HepG2 (cell line): ENCODE measurements around the gene SQSTM1. TPM values are rescaled to one million over a fixed set of nuclear protein-coding genes. Genes with fewer than 3 reads are reported as not detected.

ENCODE experiments used
- ADNP ChIP-seq: sonication (generic); formaldehyde crosslinking; IDR thresholded peaks from 2 replicates; pipeline ENCODE4 v1.4.0; 2020; ENCODE audit warnings: missing genetic modification reagents
- DR1 ChIP-seq: sonication (generic); formaldehyde crosslinking; IDR thresholded peaks from 2 replicates; pipeline ENCODE4 v1.8.0; 2021; ENCODE audit warnings: mild to moderate bottlenecking, missing genetic modification reagents, inconsistent platforms
- HNRNPL ChIP-seq: fragments of 200-400 bp; formaldehyde crosslinking; IDR thresholded peaks from 2 replicates; pipeline ENCODE4 v1.6.1; 2017; ENCODE audit warnings: mild to moderate bottlenecking, low read depth, low read length
- IRX3 ChIP-seq: sonication (generic); formaldehyde crosslinking; IDR thresholded peaks from 2 replicates; pipeline ENCODE4 v1.8.1; 2023; ENCODE audit warnings: mild to moderate bottlenecking, low read depth, missing genetic modification reagents, borderline replicate concordance
- ISL2 ChIP-seq: sonication (generic); formaldehyde crosslinking; IDR thresholded peaks from 2 replicates; pipeline ENCODE4 v1.5.0; 2020; ENCODE audit warnings: missing genetic modification reagents
- KLF15 ChIP-seq: sonication (generic); formaldehyde crosslinking; IDR thresholded peaks from 2 replicates; pipeline ENCODE4 v1.8.1; 2023; ENCODE audit warnings: borderline replicate concordance, mild to moderate bottlenecking, inconsistent platforms, missing genetic modification reagents, mixed read lengths
- NFATC3 ChIP-seq: sonication (generic); formaldehyde crosslinking; IDR thresholded peaks from 2 replicates; pipeline ENCODE4 v1.5.1; 2020; ENCODE audit warnings: mild to moderate bottlenecking, missing genetic modification reagents
- NFKB2 ChIP-seq: sonication (generic); formaldehyde crosslinking; IDR thresholded peaks from 2 replicates; pipeline ENCODE4 v1.4.0; 2020; ENCODE audit warnings: missing genetic modification reagents, borderline replicate concordance
- RNF2 ChIP-seq: fragments of 450-650 bp; conservative IDR thresholded peaks from 2 replicates; pipeline ENCODE4 v1.6.1; 2016; ENCODE audit warnings: low read depth
- ZKSCAN8 ChIP-seq: IDR thresholded peaks from 2 replicates; pipeline ENCODE4 v1.6.1; 2016; ENCODE audit warnings: borderline replicate concordance, missing genetic modification reagents, missing compliant biosample characterization
- ZNF543 ChIP-seq: sonication (generic); formaldehyde crosslinking; IDR thresholded peaks from 2 replicates; pipeline ENCODE4 v1.4.0; 2020; ENCODE audit warnings: mild to moderate bottlenecking, missing genetic modification reagents
- ZNF547 ChIP-seq: sonication (generic); formaldehyde crosslinking; IDR thresholded peaks from 2 replicates; pipeline ENCODE4 v1.5.1; 2020; ENCODE audit warnings: mild to moderate bottlenecking, missing genetic modification reagents
- ZNF766 ChIP-seq: sonication (generic); formaldehyde crosslinking; IDR thresholded peaks from 2 replicates; pipeline ENCODE4 v1.5.0; 2020; ENCODE audit warnings: missing genetic modification reagents, borderline replicate concordance
- polyA plus RNA-seq, 8 experiments: library from polyadenylated mRNA; depleted of rRNA in 3 of 8; stranded (reverse) in 7 of 8; unstranded in 1 of 8; fragments of >200 nt; fragmentation: Illumina TruSeq in 4 of 8; extraction: Trizol in 4 of 8; gene quantifications; 2 replicates each; pipeline versions ENCODE4 v1.2.1 to v1.2.3, GENCODE V29; 2011 to 2016; ENCODE audit warnings: low read depth in 4 of 8, missing spikeins in 1 of 8, mixed read lengths in 1 of 8; ENCODE audit not compliant: insufficient read depth in 1 of 8
- total RNA-seq, 5 experiments: library from RNA; depleted of rRNA; stranded (reverse); fragments of >200 nt; fragmentation: Illumina TruSeq; extraction: Trizol; gene quantifications; 2 replicates each; pipeline ENCODE4 v1.2.3, GENCODE V29; 2016; ENCODE audit warnings: low read depth in 1 of 5
- TF ChIP-seq, protein P1 (sequence below): sonication (generic); formaldehyde crosslinking; IDR thresholded peaks from 2 replicates; pipeline ENCODE4 v1.4.0; 2020; ENCODE audit warnings: missing genetic modification reagents, borderline replicate concordance
- TF ChIP-seq, protein P2 (sequence below): sonication (generic); formaldehyde crosslinking; conservative IDR thresholded peaks from 2 replicates; pipeline ENCODE4 v1.8.0; 2022; ENCODE audit warnings: mild to moderate bottlenecking, moderate library complexity, missing genetic modification reagents
- TF ChIP-seq, protein P3 (sequence below): sonication (generic); formaldehyde crosslinking; conservative IDR thresholded peaks from 2 replicates; pipeline ENCODE4 v1.8.1; 2023; ENCODE audit warnings: missing genetic modification reagents
- TF ChIP-seq, protein P4 (sequence below): IDR thresholded peaks from 2 replicates; pipeline ENCODE4 v1.6.1; 2018; ENCODE audit warnings: missing genetic modification reagents, mild to moderate bottlenecking, missing compliant biosample characterization
- TF ChIP-seq, protein P5 (sequence below): fragments of 450-650 bp; IDR thresholded peaks from 2 replicates; pipeline ENCODE4 v1.6.1; 2016
- TF ChIP-seq, protein P6 (sequence below): sonication (generic); formaldehyde crosslinking; IDR thresholded peaks from 2 replicates; pipeline ENCODE4 v1.9.0; 2021; ENCODE audit warnings: missing genetic modification reagents, mild to moderate bottlenecking, borderline replicate concordance

Gene SQSTM1
- total and polyA plus RNA-seq, 2 of the 13 experiments (the other 11 are each of a cell fraction or from before 2014, with no cell fraction given) = 90.9 to 160 TPM

DNA sequence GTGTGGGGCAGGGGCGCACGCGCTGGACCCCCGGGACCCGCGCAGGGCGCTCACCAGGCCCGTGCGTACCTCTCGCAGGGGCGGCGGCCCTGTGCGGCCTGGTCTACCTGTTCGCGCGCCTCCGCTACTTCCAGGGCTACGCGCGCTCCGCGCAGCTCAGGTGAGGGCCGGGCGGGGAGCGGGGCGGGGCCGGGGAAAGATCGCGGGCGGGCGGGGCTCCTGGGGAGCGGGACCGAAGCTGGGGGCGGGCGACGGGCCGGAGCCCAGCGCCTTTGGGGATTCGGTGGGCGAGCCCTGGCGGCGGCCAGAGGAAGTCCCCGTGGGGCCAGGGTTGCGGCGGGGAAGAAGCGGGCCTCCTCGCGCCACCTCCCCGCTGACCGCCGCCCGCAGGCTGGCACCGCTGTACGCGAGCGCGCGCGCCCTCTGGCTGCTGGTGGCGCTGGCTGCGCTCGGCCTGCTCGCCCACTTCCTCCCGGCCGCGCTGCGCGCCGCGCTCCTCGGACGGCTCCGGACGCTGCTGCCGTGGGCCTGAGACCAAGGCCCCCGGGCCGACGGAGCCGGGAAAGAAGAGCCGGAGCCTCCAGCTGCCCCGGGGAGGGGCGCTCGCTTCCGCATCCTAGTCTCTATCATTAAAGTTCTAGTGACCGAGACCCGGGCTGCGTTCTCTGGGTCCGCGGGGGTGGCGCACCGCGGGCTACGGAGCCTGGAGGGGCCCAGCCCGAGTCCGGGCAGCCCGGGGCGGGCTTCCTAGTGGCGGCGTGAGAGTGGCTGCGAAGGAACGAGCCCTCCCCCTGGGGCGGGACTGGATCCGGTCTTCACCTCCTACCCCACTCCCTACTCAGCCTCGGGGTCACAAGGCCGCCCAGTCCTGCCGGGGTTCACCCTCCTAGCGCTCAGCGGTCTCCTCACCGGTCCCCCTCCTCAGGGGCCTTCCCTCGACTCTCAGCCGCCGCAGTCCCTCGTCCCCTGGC, 24.6 kb upstream of the SQSTM1 start (continued):
- TF ChIP-seq, protein P1, sequence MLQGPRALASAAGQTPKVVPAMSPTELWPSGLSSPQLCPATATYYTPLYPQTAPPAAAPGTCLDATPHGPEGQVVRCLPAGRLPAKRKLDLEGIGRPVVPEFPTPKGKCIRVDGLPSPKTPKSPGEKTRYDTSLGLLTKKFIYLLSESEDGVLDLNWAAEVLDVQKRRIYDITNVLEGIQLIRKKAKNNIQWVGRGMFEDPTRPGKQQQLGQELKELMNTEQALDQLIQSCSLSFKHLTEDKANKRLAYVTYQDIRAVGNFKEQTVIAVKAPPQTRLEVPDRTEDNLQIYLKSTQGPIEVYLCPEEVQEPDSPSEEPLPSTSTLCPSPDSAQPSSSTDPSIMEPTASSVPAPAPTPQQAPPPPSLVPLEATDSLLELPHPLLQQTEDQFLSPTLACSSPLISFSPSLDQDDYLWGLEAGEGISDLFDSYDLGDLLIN (CRISPR knock-in tag) = 0 out of 2 replicates have a peak, but pooled peaks have one; percentile 36
- TF ChIP-seq ZNF766 = peak; percentile 59; the same call in 1 of the 2 replicates
- no peak for TF ChIP-seq NFATC3
- peak; percentile 49; the same call in 1 of the 2 replicates for TF ChIP-seq NFKB2 (CRISPR knock-in tag)
- TF ChIP-seq RNF2 = no peak
- no peak for TF ChIP-seq ZKSCAN8 (CRISPR knock-in tag)
- no peak for TF ChIP-seq IRX3 (CRISPR knock-in tag)
- no peak; the same call in 1 of the 2 replicates for TF ChIP-seq ZNF547 (CRISPR knock-in tag)
- TF ChIP-seq, protein P2, sequence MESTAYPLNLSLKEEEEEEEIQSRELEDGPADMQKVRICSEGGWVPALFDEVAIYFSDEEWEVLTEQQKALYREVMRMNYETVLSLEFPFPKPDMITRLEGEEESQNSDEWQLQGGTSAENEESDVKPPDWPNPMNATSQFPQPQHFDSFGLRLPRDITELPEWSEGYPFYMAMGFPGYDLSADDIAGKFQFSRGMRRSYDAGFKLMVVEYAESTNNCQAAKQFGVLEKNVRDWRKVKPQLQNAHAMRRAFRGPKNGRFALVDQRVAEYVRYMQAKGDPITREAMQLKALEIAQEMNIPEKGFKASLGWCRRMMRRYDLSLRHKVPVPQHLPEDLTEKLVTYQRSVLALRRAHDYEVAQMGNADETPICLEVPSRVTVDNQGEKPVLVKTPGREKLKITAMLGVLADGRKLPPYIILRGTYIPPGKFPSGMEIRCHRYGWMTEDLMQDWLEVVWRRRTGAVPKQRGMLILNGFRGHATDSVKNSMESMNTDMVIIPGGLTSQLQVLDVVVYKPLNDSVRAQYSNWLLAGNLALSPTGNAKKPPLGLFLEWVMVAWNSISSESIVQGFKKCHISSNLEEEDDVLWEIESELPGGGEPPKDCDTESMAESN = peak; percentile 47; the same call in 1 of the 2 replicates
- TF ChIP-seq ADNP = no peak
- TF ChIP-seq, protein P3, sequence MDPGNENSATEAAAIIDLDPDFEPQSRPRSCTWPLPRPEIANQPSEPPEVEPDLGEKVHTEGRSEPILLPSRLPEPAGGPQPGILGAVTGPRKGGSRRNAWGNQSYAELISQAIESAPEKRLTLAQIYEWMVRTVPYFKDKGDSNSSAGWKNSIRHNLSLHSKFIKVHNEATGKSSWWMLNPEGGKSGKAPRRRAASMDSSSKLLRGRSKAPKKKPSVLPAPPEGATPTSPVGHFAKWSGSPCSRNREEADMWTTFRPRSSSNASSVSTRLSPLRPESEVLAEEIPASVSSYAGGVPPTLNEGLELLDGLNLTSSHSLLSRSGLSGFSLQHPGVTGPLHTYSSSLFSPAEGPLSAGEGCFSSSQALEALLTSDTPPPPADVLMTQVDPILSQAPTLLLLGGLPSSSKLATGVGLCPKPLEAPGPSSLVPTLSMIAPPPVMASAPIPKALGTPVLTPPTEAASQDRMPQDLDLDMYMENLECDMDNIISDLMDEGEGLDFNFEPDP (CRISPR knock-in tag) = no peak
- TF ChIP-seq ZNF543 (CRISPR knock-in tag) = no peak
- peak; percentile 72; the same call in 1 of the 2 replicates for TF ChIP-seq HNRNPL
- TF ChIP-seq, protein P4, sequence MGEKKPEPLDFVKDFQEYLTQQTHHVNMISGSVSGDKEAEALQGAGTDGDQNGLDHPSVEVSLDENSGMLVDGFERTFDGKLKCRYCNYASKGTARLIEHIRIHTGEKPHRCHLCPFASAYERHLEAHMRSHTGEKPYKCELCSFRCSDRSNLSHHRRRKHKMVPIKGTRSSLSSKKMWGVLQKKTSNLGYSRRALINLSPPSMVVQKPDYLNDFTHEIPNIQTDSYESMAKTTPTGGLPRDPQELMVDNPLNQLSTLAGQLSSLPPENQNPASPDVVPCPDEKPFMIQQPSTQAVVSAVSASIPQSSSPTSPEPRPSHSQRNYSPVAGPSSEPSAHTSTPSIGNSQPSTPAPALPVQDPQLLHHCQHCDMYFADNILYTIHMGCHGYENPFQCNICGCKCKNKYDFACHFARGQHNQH = peak; percentile 2; the same call in 1 of the 2 replicates
- TF ChIP-seq ISL2 = peak; percentile 29; the same call in 1 of the 2 replicates
- peak; percentile 61; the same call in 1 of the 2 replicates for TF ChIP-seq KLF15 (CRISPR knock-in tag)
- no peak for TF ChIP-seq DR1 (CRISPR knock-in tag)
- TF ChIP-seq, protein P5, sequence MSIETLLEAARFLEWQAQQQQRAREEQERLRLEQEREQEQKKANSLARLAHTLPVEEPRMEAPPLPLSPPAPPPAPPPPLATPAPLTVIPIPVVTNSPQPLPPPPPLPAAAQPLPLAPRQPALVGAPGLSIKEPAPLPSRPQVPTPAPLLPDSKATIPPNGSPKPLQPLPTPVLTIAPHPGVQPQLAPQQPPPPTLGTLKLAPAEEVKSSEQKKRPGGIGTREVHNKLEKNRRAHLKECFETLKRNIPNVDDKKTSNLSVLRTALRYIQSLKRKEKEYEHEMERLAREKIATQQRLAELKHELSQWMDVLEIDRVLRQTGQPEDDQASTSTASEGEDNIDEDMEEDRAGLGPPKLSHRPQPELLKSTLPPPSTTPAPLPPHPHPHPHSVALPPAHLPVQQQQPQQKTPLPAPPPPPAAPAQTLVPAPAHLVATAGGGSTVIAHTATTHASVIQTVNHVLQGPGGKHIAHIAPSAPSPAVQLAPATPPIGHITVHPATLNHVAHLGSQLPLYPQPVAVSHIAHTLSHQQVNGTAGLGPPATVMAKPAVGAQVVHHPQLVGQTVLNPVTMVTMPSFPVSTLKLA = no peak
- TF ChIP-seq, protein P6, sequence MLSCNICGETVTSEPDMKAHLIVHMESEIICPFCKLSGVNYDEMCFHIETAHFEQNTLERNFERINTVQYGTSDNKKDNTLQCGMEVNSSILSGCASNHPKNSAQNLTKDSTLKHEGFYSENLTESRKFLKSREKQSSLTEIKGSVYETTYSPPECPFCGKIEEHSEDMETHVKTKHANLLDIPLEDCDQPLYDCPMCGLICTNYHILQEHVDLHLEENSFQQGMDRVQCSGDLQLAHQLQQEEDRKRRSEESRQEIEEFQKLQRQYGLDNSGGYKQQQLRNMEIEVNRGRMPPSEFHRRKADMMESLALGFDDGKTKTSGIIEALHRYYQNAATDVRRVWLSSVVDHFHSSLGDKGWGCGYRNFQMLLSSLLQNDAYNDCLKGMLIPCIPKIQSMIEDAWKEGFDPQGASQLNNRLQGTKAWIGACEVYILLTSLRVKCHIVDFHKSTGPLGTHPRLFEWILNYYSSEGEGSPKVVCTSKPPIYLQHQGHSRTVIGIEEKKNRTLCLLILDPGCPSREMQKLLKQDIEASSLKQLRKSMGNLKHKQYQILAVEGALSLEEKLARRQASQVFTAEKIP (CRISPR knock-in tag) = no peak
